B cell (primary cell): ENCODE measurements around the gene RNF40. TPM values are rescaled to one million over a fixed set of nuclear protein-coding genes. Genes with fewer than 3 reads are reported as not detected.

ENCODE experiments used
- ATAC-seq: fragments of 200-7000 bp; cut with Tn5 transposase; one replicate; pipeline ENCODE4 v1.10.0; 2021; ENCODE audit warnings: low read depth, mild to moderate bottlenecking, moderate number of reproducible peaks, moderate library complexity
- CTCF ChIA-PET: fragments of 350-600 bp; sonication (Branson Sonifier 250); formaldehyde crosslinking; loops from one replicate; lab custom pipeline; 2021; ENCODE audit warnings: antibody characterized with exemption, inconsistent platforms; lab: Charles Lee
- POLR2A ChIA-PET: fragments of 350-600 bp; sonication (Branson Sonifier 250); formaldehyde crosslinking; loops from one replicate; lab custom pipeline; 2021; ENCODE audit warnings: antibody characterized with exemption; lab: Charles Lee
- DNase-seq: peaks from one replicate; pipeline ENCODE4 v3.0.0; 2013
- H2AFZ ChIP-seq: 2 replicates; pipeline ENCODE4 v1.6.1; 2012; ENCODE audit warnings: mild to moderate bottlenecking, low read depth, low read length; ENCODE audit not compliant: insufficient read depth, poor library complexity, severe bottlenecking
- H3K27ac ChIP-seq, 2 donors: 1 replicate in 1 of 2; 2 replicates in 1 of 2; pipeline ENCODE4 v1.5.1; 2012 to 2013; ENCODE audit warnings: low read length in 2 of 2, mild to moderate bottlenecking in 2 of 2, moderate library complexity in 1 of 2
- H3K27me3 ChIP-seq, 4 experiments: fragments of 200-600 bp in 1 of 4; sonication (generic) in 1 of 4; replicated peaks in 1 of 4; 1 replicate in 2 of 4; 2 replicates in 2 of 4; pipeline versions ENCODE4 v1.6.1 to v1.7.0; 2013 to 2016; ENCODE audit warnings: low read length in 3 of 4, mild to moderate bottlenecking in 2 of 4, mixed read lengths in 1 of 4, moderate library complexity in 1 of 4; ENCODE audit not compliant: insufficient read depth in 4 of 4, control insufficient read depth in 3 of 4; ENCODE audit errors: control extremely low read depth in 1 of 4
- H3K36me3 ChIP-seq, 2 experiments: replicated peaks in 1 of 2; 1 replicate in 1 of 2; 2 replicates in 1 of 2; pipeline versions ENCODE4 v1.6.1 to v1.7.1; 2013; ENCODE audit warnings: low read length in 1 of 2; ENCODE audit not compliant: insufficient read depth in 2 of 2, control insufficient read depth in 1 of 2; ENCODE audit errors: control extremely low read depth in 1 of 2, extremely low read depth in 1 of 2
- H3K4me1 ChIP-seq, 2 donors: fragments of 200-600 bp in 1 of 2; sonication (generic) in 1 of 2; 1 replicate in 1 of 2; 2 replicates in 1 of 2; pipeline versions ENCODE4 v1.5.1 to v1.6.1; 2013 to 2017; ENCODE audit warnings: low read length in 2 of 2; ENCODE audit not compliant: control insufficient read depth in 2 of 2, insufficient read depth in 2 of 2
- H3K4me2 ChIP-seq: replicated peaks from 2 replicates; pipeline ENCODE3; 2012; ENCODE audit warnings: mild to moderate bottlenecking, low read depth, low read length; ENCODE audit not compliant: poor library complexity, severe bottlenecking
- H3K4me3 ChIP-seq, 5 experiments: fragments of 200-600 bp in 1 of 5; sonication (generic) in 1 of 5; 1 replicate in 3 of 5; 2 replicates in 2 of 5; pipeline versions ENCODE4 v1.5.1 to v1.7.0; 2011 to 2016; ENCODE audit warnings: low read length in 4 of 5, mild to moderate bottlenecking in 4 of 5, low read depth in 2 of 5, control low read depth in 1 of 5, moderate library complexity in 1 of 5; ENCODE audit not compliant: insufficient read depth in 1 of 5; ENCODE audit errors: control extremely low read depth in 1 of 5, extremely low read depth in 1 of 5
- H3K79me2 ChIP-seq: fragments of 200-600 bp; sonication (generic); one replicate; pipeline ENCODE4 v1.6.0; 2016; ENCODE audit warnings: low read length; ENCODE audit not compliant: control insufficient read depth, insufficient read depth
- H3K9ac ChIP-seq: fragments of 200-600 bp; sonication (generic); 2 replicates; pipeline ENCODE4 v1.6.1; 2017; ENCODE audit warnings: mild to moderate bottlenecking, low read length, moderate library complexity
- H3K9me3 ChIP-seq, 3 donors: one replicate each; pipeline versions ENCODE4 v1.6.1 to v1.7.1; 2013; ENCODE audit warnings: low read length in 2 of 3; ENCODE audit not compliant: control insufficient read depth in 2 of 3, insufficient read depth in 1 of 3; ENCODE audit errors: control extremely low read depth in 1 of 3
- H4K20me1 ChIP-seq: 2 replicates; pipeline ENCODE4 v1.6.0; 2012; ENCODE audit warnings: mild to moderate bottlenecking, low read length; ENCODE audit not compliant: insufficient read depth, control insufficient read depth, poor library complexity, severe bottlenecking
- H3K27ac Mint-ChIP-seq: one replicate; pipeline ENCODE4 v1.8.0; 2021; ENCODE audit warnings: mixed read lengths
- H3K27me3 Mint-ChIP-seq: one replicate; pipeline ENCODE4 v1.8.0; 2021; ENCODE audit warnings: mixed read lengths
- H3K4me1 Mint-ChIP-seq: one replicate; pipeline ENCODE4 v1.8.0; 2021; ENCODE audit warnings: mixed read lengths
- H3K4me3 Mint-ChIP-seq: one replicate; pipeline ENCODE4 v1.8.0; 2021; ENCODE audit warnings: mixed read lengths
- H3K9me3 Mint-ChIP-seq: one replicate; pipeline ENCODE4 v1.8.0; 2022; ENCODE audit warnings: mixed read lengths; ENCODE audit not compliant: insufficient read depth
- CTCF ChIP-seq: fragments of 200-600 bp; IDR thresholded peaks from one replicate; pipeline ENCODE4 v1.8.0; 2022; ENCODE audit warnings: antibody characterized with exemption, mild to moderate bottlenecking
- EZH2 ChIP-seq: IDR thresholded peaks from 2 replicates; pipeline ENCODE4 v1.6.1; 2012; ENCODE audit warnings: borderline replicate concordance, low read depth, mild to moderate bottlenecking, moderate library complexity, low read length; ENCODE audit not compliant: insufficient read depth, poor library complexity, severe bottlenecking
- WGBS: methylation state at CpG from one replicate; pipeline ENCODE4 v1.1.5; 2013; ENCODE audit warnings: missing lambda C conversion rate; ENCODE audit not compliant: insufficient coverage; 5-methylcytosine and 5-hydroxymethylcytosine counted together
- intact Hi-C: fragments of 100-400 bp; cut with micrococcal nuclease; formaldehyde crosslinking; loops from one replicate; pipeline ENCODE4 v1.10.0; 2022
- polyA plus RNA-seq: library from polyadenylated mRNA; depleted of rRNA; stranded (reverse); fragments of >200 nt; gene quantifications from 2 replicates; pipeline ENCODE4 v1.2.3, GENCODE V29; 2012
- total RNA-seq, 2 donors: library from RNA; stranded (reverse); fragments of 120-200 nt in 1 of 2; gene quantifications; 1 replicate in 1 of 2; 2 replicates in 1 of 2; pipeline versions ENCODE4 v1.2.3 to v1.2.4, GENCODE V29; 2013 to 2022

Gene RNF40
- total and polyA plus RNA-seq, 2 donors (not counting 1 experiment from before 2014, with no cell fraction given) = 41.8 to 121 TPM

DNA sequence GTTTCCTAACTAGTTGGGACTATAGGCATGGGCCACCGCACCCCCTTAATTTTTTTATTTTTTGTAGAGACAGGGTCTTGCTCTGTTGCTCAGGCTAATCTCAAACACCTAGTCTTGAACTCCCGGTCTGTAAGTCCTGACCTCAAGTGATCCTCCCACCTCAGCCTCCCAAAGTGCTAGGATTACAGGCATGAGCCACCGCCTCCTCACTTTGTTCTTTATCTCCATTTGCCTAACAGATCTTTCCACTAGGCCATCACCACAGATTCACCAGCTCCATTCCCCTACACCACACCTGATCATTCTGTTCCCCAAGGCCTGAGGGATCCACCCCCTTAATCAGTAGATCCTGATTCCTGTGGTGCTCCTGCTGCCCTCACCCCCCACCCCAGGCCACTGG lies 32.5 kb downstream of the RNF40 start:
- WGBS = 75% methylated on average over 2 of the region's 3 CpGs
- no peaks in the 10 kb centered on the region for H3K4me1 Mint-ChIP-seq
- no peak overlapping the region for H3K27ac Mint-ChIP-seq

More for the DNA sequence above, 32.5 kb downstream of the RNF40 start:
- no peak overlapping the region for H3K9ac ChIP-seq
- ChIA-PET CTCF (no interaction called here), POLR2A (no interaction called here)
- H3K27ac ChIP-seq = no peak overlapping the region
- DNase-seq (no peak), ATAC-seq (no peak)
- no peak overlapping the region for H3K4me3 ChIP-seq
- no peaks in the 10 kb centered on the region for H3K36me3 ChIP-seq
- H3K4me2 ChIP-seq = no peak overlapping the region
- intact Hi-C loops = no loop called here
- no peaks in the 10 kb centered on the region for H4K20me1 ChIP-seq
- no peaks in the 10 kb centered on the region for H3K27me3 Mint-ChIP-seq
- no peaks in the 10 kb centered on the region for H3K9me3 ChIP-seq
- no peaks in the 10 kb centered on the region for H3K79me2 ChIP-seq
- H3K9me3 Mint-ChIP-seq = no peaks in the 10 kb centered on the region
- no peaks in the 10 kb centered on the region for H3K27me3 ChIP-seq
- H3K4me1 ChIP-seq = no peaks in the 10 kb centered on the region
- TF ChIP-seq EZH2 (no peak), CTCF (no peak)
- H2AFZ ChIP-seq = no peak overlapping the region
- no peak overlapping the region for H3K4me3 Mint-ChIP-seq
